ENCODE measurements around the gene CEP170B. TPM values are rescaled to one million over a fixed set of nuclear protein-coding genes. Genes with fewer than 3 reads are reported as not detected.

Gene CEP170B
- total RNA-seq, 1 donor from 2014 or later = 55.4 TPM

DNA sequence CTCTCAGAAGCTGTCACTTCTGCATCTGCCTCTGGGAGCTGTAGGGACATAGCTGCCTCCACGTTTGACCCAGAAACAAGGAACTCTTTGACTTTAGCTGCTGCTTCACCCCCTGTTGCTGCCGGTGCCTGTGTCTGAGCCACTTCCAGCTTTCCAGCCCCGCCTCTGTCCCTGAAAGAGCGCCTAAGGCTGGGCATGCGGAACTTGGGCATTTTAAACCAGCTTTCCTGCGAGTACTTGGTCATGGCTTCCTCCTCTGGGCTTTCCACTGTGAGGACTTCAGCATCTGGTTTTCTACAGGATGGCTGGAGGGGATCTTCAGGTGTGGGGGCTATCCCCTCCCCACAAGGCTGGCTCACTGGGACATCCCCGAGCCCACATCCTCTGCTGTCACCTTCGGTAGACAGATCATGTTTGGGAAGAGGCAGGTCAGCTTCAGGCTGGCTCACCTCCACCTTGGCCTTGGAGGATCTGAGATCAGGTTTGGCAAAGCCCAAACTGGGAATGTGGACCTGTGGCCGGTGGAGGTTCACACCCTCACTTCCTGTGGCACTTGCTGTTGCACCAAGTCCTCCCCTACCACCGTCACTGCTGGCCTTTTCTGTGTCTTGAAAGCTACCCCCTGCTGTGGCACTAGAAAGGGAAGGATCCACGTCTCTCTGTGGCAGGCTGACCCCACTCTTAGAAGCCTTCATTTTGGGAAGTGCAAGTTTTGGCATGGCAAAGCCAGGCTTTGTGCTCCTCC, 74.8 kb downstream of the CEP170B start:
- Histone ChIP-seq H4K20me1 (ENCODE audit: insufficient read depth, low read length) (no peaks in the 10 kb centered on the region), H3K4me2 (ENCODE audit: low read length) (no peak overlapping the region), H3K36me3 (ENCODE audit: insufficient read depth, low read length) (no peaks in the 10 kb centered on the region), H3K27me3 (ENCODE audit: insufficient read depth, low read length) (peaks cover 3% of the 10 kb centered on the region), H3K79me2 (ENCODE audit: insufficient read depth, low read length) (no peaks in the 10 kb centered on the region), H3K9me3 (ENCODE audit: insufficient read depth, low read depth, low read length) (no peaks in the 10 kb centered on the region), H3K9ac (ENCODE audit: low read length) (no peak overlapping the region), H3K4me3 (ENCODE audit: insufficient read depth, low read depth, low read length) (no peak overlapping the region), H3K4me1 (ENCODE audit: insufficient read depth, low read length) (no peaks in the 10 kb centered on the region), H2AFZ (ENCODE audit: low read depth, low read length) (no peak overlapping the region), H3K27ac (ENCODE audit: low read depth, low read length) (no peak overlapping the region)
- no peak for TF ChIP-seq EZH2 (IDR thresholded peaks at IDR 0.05; ENCODE audit: insufficient read depth, low read length)
- TF ChIP-seq, protein P1, sequence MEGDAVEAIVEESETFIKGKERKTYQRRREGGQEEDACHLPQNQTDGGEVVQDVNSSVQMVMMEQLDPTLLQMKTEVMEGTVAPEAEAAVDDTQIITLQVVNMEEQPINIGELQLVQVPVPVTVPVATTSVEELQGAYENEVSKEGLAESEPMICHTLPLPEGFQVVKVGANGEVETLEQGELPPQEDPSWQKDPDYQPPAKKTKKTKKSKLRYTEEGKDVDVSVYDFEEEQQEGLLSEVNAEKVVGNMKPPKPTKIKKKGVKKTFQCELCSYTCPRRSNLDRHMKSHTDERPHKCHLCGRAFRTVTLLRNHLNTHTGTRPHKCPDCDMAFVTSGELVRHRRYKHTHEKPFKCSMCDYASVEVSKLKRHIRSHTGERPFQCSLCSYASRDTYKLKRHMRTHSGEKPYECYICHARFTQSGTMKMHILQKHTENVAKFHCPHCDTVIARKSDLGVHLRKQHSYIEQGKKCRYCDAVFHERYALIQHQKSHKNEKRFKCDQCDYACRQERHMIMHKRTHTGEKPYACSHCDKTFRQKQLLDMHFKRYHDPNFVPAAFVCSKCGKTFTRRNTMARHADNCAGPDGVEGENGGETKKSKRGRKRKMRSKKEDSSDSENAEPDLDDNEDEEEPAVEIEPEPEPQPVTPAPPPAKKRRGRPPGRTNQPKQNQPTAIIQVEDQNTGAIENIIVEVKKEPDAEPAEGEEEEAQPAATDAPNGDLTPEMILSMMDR (IDR thresholded peaks at IDR 0.05; ENCODE audit: insufficient read depth, low read depth, low read length) = no peak
- Mint-ChIP-seq H3K4me3 (ENCODE audit: unreplicated experiment) (no peak overlapping the region), H3K27ac (ENCODE audit: unreplicated experiment) (no peak overlapping the region), H3K4me1 (ENCODE audit: low read depth, unreplicated experiment) (no peaks in the 10 kb centered on the region), H3K27me3 (ENCODE audit: low read depth, unreplicated experiment) (peaks cover 54% of the 10 kb centered on the region), H3K9me3 (ENCODE audit: unreplicated experiment) (peaks cover 2% of the 10 kb centered on the region), H3K36me3 (ENCODE audit: low read depth, unreplicated experiment) (peaks cover 26% of the 10 kb centered on the region)
- no peak for DNase-seq (ENCODE audit: low read depth)
- FAIRE-seq = no peak

DNA sequence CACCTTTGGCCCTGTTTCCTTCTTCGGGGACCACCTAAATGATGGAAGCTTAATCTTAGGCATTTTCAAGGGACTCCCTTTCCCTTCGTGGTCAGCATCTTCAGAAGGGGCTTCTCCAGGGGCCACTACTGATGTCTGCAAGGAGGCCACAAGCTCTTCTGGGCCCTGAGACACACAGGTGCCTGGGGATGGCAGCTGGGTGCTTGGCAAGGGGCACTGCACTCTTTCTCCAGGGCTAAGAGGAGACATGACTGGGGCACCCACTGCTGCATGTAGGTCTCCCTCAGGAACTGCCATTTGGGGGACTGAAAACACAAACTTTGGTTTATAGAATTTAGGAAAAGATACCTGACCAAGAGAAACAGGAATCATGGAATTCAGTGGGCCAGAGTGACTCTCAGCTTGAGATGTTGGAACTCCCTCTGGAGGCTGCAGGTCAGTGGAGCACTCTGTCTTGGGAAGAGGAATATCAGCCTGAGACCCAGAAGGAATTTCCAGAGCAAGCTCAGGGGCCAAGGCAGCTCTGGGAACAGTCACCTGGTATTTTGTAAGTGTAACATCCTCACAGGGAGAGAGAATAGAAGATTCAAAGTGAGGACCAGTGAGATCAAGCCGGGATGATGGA, 75.6 kb downstream of the CEP170B start:
- no peak overlapping the region for H3K4me3 Mint-ChIP-seq (ENCODE audit: unreplicated experiment)
- no peaks in the 10 kb centered on the region for H3K4me1 ChIP-seq (ENCODE audit: insufficient read depth, low read length)
- H3K4me1 Mint-ChIP-seq (ENCODE audit: low read depth, unreplicated experiment) = no peaks in the 10 kb centered on the region
- no peaks in the 10 kb centered on the region for H3K79me2 ChIP-seq (ENCODE audit: insufficient read depth, low read length)
- peaks cover 26% of the 10 kb centered on the region for H3K36me3 Mint-ChIP-seq (ENCODE audit: low read depth, unreplicated experiment)
- TF ChIP-seq EZH2 (IDR thresholded peaks at IDR 0.05; ENCODE audit: insufficient read depth, low read length) = no peak
- TF ChIP-seq, protein P1 (IDR thresholded peaks at IDR 0.05; ENCODE audit: insufficient read depth, low read depth, low read length) = no peak
- no peak overlapping the region for H2AFZ ChIP-seq (ENCODE audit: low read depth, low read length)
- no peaks in the 10 kb centered on the region for H3K36me3 ChIP-seq (ENCODE audit: insufficient read depth, low read length)
- no peak overlapping the region for H3K9ac ChIP-seq (ENCODE audit: low read length)
- H3K9me3 Mint-ChIP-seq (ENCODE audit: unreplicated experiment) = peaks cover 2% of the 10 kb centered on the region
- DNase-seq (ENCODE audit: low read depth) (no peak), FAIRE-seq (no peak)
- peaks cover 48% of the 10 kb centered on the region for H3K27me3 Mint-ChIP-seq (ENCODE audit: low read depth, unreplicated experiment)
- no peaks in the 10 kb centered on the region for H3K9me3 ChIP-seq (ENCODE audit: insufficient read depth, low read depth, low read length)
- H4K20me1 ChIP-seq (ENCODE audit: insufficient read depth, low read length) = no peaks in the 10 kb centered on the region
- H3K4me2 ChIP-seq (ENCODE audit: low read length) = no peak overlapping the region
- no peak overlapping the region for H3K4me3 ChIP-seq (ENCODE audit: insufficient read depth, low read depth, low read length)
- H3K27ac Mint-ChIP-seq (ENCODE audit: unreplicated experiment) = no peak overlapping the region
- no peaks in the 10 kb centered on the region for H3K27me3 ChIP-seq (ENCODE audit: insufficient read depth, low read length)
- H3K27ac ChIP-seq (ENCODE audit: low read depth, low read length) = no peak overlapping the region

Measured in astrocyte (in vitro differentiated cells and primary cell).